Fibroblast of the conjunctiva (primary cell): ENCODE data around the gene HIPK4.
"Not testable (repeated sequence)": the region's sequence is repeated elsewhere in the genome, so short reads cannot be mapped to it uniquely, and the experiment has no call there.

Experiments used
- DNase-seq: peaks from one replicate; pipeline ENCODE4 v3.0.0-alpha.2; 2010; ENCODE audit warnings: low read depth

HIPK4 gene

GRCh38 chr19:40416918-40417642 is 27.1 kb upstream of the HIPK4 start:
- DNase-seq, result no peak

- DNase-seq, result no peak
Measured at GRCh38 chr19:40415768-40416167, 25.8 kb upstream of the HIPK4 start.

GRCh38 chr19:40414542-40415535 is 24.9 kb upstream of the HIPK4 start:
- DNase-seq, result no peak

GRCh38 chr19:40413291-40413845 is 23.4 kb upstream of the HIPK4 start, which contains the start of gene PRX:
TSS of gene PRX (minus strand) at chr19:40413378. CDS start at chr19:40407932, 5,446 bp downstream.
- DNase-seq, result no peak

GRCh38 chr19:40412866-40413265 is 22.9 kb upstream of the HIPK4 start:
- DNase-seq, result no peak

GRCh38 chr19:40411958-40412499 is 22.0 kb upstream of the HIPK4 start:
- DNase-seq, result no peak

GRCh38 chr19:40411125-40411842 is 21.3 kb upstream of the HIPK4 start:
- DNase-seq, result no peak

GRCh38 chr19:40410030-40410389 is 20.0 kb upstream of the HIPK4 start:
- no peak for DNase-seq

- not testable (repeated sequence) for DNase-seq
Measured at GRCh38 chr19:40408598-40408925, 18.6 kb upstream of the HIPK4 start.

GRCh38 chr19:40407714-40408597 is 18.0 kb upstream of the HIPK4 start:
- no peak for DNase-seq

GRCh38 chr19:40403262-40403984 is 13.4 kb upstream of the HIPK4 start:
- DNase-seq, result peak; percentile 78

- DNase-seq, result no peak
Measured at GRCh38 chr19:40400559-40400958, 10.6 kb upstream of the HIPK4 start.

GRCh38 chr19:40398417-40399131 is 8.6 kb upstream of the HIPK4 start:
- no peak for DNase-seq

- no peak for DNase-seq
Measured at GRCh38 chr19:40397568-40397906, 7.6 kb upstream of the HIPK4 start.

- no peak for DNase-seq
Measured at GRCh38 chr19:40396886-40397567, 7.0 kb upstream of the HIPK4 start.

GRCh38 chr19:40395956-40396355 is 6.0 kb upstream of the HIPK4 start:
- no peak for DNase-seq

- DNase-seq, result no peak
Measured at GRCh38 chr19:40394816-40395210, 4.8 kb upstream of the HIPK4 start.

GRCh38 chr19:40393894-40394815 is 4.2 kb upstream of the HIPK4 start:
- DNase-seq, result no peak
